HG03280 (cell line): ENCODE measurements around the gene NT5C2.

ENCODE experiments used
- ATAC-seq: cut with Tn5 transposase; IDR thresholded peaks from one replicate; pipeline ENCODE4 v1.9.1; 2021; ENCODE audit warnings: mild to moderate bottlenecking, moderate library complexity; ENCODE audit not compliant: unreplicated experiment

NT5C2 gene

DNA sequence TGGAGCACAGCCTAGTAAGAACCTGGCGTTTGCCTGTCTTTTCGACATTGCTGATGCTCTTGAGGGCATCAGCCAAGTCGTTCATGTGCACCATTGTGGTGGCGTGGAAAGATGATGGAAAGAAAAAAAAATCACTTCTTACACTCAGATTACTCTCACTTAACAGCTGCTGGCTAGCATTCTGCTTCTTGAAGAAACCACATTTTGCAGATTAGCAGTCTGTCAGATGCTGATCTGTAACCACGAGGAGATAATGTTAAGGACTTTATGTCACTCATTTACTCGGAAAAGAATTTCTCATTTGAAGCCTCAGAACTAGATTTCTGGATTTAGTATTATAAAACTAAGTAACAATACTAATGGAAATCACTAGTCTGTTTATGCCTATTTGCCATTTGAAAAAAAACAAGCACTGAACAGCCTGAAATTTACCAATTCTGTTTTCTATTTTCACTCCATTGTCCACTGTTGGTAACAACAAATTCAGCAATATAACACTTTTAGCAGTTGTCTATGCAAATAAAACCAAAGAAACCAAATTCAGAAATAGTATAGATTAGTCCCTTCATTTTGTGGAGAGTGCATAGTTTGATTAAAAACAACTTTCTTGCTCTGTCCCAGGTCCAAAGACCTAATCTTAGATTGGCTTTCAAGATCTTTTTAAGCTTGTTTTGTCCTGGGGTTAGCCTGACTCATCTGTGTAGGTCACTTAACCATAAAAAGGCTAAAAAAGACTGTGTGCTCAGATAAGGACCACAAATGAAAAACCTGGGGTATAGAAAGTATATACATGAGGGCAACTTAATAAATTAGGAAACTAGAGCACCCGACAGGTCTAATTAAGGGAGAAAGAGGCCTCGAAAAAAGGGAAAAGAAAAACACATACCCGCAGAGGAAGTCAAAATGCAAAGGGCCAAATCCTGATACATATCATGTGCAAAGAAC is 67.5 kb downstream of the NT5C2 start:
- peak; percentile 84 for ATAC-seq

GRCh38 chr10:103124420-103125096 is 68.5 kb downstream of the NT5C2 start:
- ATAC-seq = no peak

GRCh38 chr10:103123282-103124024 is 69.6 kb downstream of the NT5C2 start:
- no peak for ATAC-seq

DNA sequence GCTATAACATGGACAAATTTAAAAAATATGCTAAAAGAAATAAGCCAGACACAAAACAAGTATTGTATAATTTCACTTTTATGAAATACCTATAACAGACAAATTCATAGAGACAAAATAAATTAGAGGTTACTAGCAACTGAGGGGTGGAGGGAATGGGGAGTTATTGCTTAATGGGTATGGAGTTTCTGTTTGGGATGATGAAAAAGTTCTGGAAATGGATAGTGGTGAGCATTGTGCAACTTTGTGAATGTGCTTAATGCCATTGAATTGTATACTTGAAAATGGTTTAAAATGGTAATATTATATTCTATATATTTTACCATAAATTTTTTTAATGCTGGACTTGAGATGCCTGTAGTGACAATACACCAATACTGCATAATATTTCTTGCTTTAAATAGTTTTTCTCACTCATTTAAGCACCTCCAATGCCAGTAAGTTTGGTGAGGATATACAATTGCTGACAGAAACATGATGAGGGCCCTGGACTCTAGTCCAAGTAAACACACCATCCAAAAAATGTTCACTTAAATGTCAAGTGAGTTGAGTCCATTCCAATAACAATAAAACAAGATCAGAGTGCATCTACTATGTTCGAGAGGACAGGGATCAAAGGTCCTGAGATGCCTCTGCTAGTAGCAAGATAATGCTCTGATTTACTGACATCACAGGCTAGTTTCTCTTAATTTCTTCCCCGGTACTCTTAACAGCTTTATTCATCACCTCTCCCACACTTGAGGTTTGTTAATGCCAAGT is 71.9 kb downstream of the NT5C2 start:
- no peak for ATAC-seq

- ATAC-seq = no peak
Observed at GRCh38 chr10:103120546-103120945, 72.5 kb downstream of the NT5C2 start.

GRCh38 chr10:103117247-103117646 is 75.8 kb downstream of the NT5C2 start:
- ATAC-seq = no peak

DNA sequence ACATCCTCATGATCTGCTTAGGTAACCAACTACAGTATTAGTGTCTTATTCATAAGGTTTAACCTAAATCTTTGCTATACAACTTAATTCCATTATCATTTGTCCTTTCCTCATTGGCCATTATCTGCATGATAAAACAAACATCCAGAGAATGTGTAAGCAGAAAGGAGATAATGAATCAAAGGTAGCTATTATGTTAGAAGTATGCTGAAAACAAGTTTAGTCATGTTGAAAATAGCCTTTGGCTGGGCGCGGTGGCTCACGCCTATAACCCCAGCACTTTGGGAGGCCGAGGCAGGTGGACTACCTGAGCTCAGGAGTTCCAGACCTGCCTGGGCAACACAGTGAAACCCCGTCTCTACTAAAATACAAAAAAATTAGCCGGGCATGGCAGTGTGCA is 78.2 kb downstream of the NT5C2 start:
- no peak for ATAC-seq

- ATAC-seq = peak; percentile 43
Observed at GRCh38 chr10:103111918-103112877, 80.9 kb downstream of the NT5C2 start.

DNA sequence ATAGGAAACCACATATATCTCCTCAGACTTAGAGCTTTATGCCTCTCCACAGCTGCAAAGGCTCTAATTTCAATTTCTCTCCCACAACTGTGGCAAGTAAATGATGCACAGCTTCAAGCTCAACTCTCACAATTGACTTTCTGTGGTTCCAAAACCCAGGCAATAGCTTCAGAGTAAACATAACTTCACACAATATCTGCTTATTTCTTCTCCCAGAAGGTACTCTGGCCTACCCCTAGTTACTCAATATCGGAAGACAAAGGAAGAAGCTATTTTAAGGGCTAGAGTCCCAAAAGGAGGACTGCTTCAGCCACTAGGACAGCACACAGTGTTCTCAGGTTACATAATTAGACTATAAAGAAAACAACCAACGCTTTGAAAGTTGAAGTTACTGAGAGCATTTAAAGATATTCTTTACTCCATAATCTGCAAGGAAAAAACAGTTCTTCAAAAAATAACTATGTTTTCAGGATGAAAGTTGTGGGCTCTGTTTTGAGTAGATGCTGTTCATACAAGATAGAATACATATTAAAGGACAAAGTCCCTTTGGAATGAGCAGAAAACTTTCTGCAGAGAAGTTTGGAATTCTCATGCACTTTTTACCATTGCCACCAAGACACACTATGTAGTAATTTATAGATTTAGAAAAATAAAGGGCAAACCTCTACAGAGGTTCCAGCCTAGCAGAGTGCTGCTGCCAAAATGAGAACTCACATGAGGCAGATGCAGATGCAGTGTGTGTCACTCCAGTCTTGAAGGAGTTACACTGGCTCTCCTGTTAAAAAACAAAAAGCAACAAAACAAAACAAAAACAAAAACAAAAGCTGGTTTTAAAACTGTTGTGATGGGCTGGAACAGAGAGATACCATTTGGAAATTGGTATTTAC is 81.8 kb downstream of the NT5C2 start:
- peak; percentile 72 for ATAC-seq

DNA sequence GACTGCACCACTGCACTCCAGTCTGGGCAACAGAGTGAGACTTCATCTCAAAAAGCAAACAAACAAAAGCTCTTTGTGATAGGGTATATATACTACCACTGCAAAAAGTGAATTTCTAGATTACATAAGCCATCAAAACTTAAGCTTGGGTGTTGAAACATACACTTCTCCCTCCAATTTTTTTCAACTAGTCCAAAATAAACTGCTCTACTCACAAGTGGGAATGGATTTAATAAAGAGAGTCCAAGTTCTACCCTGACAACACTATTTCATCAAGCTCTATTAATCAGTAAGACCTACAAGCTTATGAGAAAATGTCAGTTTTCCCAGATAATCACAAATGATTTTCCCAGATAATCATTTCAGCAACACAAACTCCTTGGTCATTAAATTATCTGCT is 82.7 kb downstream of the NT5C2 start:
- ATAC-seq = no peak

DNA sequence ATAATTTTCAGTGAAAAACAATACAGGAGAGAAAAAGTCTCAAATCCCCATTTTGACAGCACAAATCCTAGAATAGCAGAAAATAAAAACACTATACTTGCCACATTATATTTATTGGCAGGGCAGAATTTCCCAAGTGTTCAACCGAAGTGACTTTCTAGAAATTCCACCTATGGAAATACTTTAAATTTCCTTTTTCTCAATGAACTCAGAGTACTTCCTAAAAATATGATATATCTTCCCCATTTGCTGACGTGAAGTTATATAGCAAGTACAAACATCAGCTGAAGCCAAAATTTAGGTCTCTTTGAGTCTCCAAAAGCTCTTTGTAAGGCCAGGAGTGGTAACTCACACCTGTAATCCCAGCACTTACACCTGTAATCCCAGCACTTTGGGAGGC is 83.3 kb downstream of the NT5C2 start:
- no peak for ATAC-seq

- no peak for ATAC-seq
Observed at GRCh38 chr10:103106539-103106938, 86.5 kb downstream of the NT5C2 start.

DNA sequence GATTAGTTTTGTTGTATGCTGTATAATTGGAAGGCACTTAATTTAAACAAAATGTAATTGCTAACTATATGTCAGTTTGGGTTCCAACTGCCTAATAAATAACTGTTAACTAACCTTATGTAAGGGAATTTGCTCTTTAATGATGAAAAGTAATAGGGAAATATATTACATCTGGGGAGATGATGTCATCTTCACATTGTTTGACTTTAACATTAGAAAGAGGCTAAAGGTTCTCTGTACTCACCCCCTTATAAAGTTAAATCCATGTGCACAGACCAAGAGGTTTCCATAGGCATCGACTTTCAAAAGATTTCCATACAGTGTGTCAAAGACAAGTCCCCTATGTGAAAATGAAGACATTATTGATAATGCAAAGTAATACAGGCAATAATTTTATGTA is 87.6 kb downstream of the NT5C2 start:
- no peak for ATAC-seq

DNA sequence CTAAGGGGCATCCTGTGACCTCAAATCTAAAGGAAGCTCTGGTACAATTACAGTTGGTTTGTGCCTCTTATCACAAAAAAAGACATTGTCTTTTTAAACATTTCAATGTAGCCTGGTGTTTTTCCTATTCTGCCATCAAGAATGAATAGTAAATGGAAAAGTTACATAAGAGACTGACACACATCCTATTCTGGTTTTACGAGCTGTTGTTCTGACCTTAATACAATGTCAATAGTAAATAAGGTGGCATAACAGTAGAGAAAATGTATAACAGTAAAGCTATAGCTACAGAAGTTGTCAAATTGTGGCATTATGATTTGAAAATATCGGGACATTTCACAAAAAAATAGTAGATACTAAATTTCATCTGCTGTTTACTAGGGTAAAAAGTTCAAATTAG is 88.4 kb downstream of the NT5C2 start:
- no peak for ATAC-seq

DNA sequence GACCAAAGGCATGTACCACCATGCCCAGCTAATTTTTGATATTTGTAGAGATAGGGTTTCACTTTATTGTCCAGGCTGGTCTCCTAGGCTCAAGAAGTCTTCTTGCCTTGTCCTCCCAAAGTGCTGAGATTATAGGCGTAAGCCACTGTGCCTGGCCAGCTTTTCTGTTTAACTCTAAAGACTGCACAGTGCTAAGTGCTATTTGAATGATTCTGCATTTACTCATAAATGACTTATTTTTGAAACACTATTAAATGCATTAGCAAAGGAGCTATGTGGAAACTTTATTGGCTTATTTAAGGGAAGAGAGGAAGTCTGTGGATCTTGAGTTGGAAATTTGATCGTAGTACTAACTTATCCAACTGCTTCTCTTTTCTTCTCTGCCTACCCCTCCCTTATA is 89.1 kb downstream of the NT5C2 start:
- ATAC-seq = no peak

GRCh38 chr10:103102195-103102594 is 90.9 kb downstream of the NT5C2 start:
- no peak for ATAC-seq

DNA sequence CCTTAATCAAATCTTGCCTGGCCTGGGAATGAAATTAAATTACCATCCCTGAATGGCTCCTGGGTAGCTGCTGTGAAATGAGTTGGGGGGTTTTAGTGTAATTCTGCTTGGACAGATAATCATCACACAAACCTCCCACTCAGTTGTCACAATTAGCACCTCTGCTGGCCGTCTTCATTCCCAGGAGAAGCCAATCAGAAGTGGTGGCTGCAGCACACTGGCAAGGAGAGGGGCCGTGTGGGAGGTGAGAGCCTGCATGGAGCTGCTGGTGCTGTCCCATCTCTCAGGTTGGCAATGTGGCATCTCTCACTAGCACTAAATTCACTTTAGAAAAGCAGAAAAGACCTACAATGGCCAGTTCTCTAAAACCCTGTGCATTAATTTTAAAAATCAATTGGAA is 92.5 kb downstream of the NT5C2 start:
- no peak for ATAC-seq

DNA sequence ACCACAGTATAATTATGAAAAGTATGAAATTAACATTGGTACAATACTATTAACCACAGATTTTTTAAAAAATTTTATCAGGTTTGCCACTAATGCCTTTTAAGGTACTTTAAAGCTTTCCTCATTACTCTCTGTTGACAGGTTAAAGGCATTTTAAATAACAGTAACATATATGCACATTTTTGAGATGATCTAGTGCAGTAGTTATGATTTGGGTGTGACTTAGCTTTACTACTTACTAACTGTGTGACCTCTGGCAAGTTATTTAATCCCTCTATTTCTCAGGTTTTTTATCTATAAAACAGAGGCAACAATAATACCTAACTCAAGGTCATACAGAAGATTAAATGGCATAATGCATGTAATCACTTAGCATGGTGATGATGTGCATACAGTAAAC is 94.8 kb downstream of the NT5C2 start:
- no peak for ATAC-seq

DNA sequence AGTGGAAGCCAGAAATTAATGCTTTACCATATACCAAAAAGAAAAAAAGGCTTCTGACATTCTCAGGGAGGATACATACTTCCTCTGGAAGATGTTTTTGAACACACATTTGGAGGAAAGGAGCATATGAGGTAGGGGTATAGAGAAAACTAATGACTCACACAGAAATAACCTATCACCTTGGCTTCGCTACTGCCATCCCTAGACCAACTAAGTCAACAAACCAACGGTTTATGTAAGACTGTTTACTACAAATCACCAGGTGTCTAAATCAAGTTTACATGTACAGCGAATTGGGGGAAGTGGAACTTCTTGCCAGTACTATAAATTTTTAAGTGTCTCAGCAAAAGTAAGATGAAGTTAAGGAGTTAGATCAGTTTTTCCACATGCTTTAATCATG is 96.9 kb downstream of the NT5C2 start:
- no peak for ATAC-seq
